ENCODE results near the gene MLX. TPM values are rescaled to one million over a fixed set of nuclear protein-coding genes. Genes with fewer than 3 reads are reported as not detected.
A peak's percentile ranks its signal among the peaks of the same experiment; 100 is the strongest.

The MLX gene
- total and polyA plus RNA-seq, 8 donors = 39.1 to 101 (median 59.5) TPM

DNA sequence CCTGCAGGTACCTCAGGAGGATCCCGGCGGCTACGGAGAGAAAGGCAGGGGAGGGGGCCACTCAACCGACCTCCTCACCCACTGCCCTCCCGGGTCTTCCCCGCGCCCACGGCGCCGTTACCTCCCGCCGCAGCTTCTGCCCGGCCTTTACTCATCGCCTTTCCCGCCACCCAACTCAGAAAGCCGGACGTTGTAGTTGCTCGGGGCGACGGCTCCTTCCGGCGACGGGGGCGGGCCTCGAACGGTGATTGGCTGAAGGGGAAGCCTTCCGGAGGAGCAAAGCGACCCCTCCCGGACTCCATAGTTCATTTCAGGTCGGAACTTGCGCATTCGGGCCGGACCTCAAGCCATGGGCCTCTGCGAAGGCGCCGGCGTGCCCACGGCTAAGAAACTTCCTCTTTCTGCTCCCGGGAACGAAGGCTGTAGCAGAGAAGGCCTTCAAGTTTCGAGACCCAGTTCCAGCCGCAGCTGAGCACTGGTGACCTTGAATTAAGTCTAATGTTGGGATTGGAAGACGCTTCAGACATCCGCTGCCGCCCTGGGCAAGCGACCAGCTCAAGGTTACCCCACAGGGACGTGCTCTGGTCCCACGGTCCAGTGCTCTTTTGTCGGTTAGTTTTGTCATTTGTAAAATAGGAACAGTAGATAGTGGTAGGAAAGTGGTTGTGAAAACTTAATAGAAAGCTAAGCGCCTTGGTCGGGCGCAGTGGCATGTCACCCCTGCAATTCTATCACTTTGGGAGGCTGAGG lies 10.8 kb downstream of the MLX start, which contains the start of gene PSMC3IP:
Gene PSMC3IP (minus strand): TSS at position 198 of the 750 bp plus-strand sequence. CDS start 43 bp downstream, at position 155.
- 0 to 2% (median 0%) methylated on average over 52 of the region's 52 CpGs for WGBS, 5 donors
- intact Hi-C loops (cut with DNase I; ENCODE audit: low total_unique reads) = no loop called here
- H3K9me3 ChIP-seq = no peaks in the 10 kb centered on the region
- peak within 1 kb of the TSS; percentile 48 to 66 (median 58) for H3K4me3 ChIP-seq
- peak within 1 kb of the TSS; percentile 85 to 93 (median 88) for H3K27ac ChIP-seq
- no peaks in the 10 kb centered on the region for H3K27me3 ChIP-seq
- peak; percentile 96 to 98 for DNase-seq
- H3K36me3 ChIP-seq = peaks cover 35 to 71% (median 60%) of the 10 kb centered on the region in 4 donors
- TF ChIP-seq, protein P1, sequence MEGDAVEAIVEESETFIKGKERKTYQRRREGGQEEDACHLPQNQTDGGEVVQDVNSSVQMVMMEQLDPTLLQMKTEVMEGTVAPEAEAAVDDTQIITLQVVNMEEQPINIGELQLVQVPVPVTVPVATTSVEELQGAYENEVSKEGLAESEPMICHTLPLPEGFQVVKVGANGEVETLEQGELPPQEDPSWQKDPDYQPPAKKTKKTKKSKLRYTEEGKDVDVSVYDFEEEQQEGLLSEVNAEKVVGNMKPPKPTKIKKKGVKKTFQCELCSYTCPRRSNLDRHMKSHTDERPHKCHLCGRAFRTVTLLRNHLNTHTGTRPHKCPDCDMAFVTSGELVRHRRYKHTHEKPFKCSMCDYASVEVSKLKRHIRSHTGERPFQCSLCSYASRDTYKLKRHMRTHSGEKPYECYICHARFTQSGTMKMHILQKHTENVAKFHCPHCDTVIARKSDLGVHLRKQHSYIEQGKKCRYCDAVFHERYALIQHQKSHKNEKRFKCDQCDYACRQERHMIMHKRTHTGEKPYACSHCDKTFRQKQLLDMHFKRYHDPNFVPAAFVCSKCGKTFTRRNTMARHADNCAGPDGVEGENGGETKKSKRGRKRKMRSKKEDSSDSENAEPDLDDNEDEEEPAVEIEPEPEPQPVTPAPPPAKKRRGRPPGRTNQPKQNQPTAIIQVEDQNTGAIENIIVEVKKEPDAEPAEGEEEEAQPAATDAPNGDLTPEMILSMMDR (IDR thresholded peaks at IDR 0.05) = peak in 4 of 7 experiments; percentile 10 to 37 (median 20)
- TF ChIP-seq EP300 (IDR thresholded peaks at IDR 0.05) (no peak), POLR2A (IDR thresholded peaks at IDR 0.05) (peak in 1 of 4 donors; percentile 31), POLR2AphosphoS5 (IDR thresholded peaks at IDR 0.05) (peak; percentile 76 to 94 (median 90))
- H3K4me1 ChIP-seq = peaks cover 16 to 62% (median 31%) of the 10 kb centered on the region in 4 donors

DNA sequence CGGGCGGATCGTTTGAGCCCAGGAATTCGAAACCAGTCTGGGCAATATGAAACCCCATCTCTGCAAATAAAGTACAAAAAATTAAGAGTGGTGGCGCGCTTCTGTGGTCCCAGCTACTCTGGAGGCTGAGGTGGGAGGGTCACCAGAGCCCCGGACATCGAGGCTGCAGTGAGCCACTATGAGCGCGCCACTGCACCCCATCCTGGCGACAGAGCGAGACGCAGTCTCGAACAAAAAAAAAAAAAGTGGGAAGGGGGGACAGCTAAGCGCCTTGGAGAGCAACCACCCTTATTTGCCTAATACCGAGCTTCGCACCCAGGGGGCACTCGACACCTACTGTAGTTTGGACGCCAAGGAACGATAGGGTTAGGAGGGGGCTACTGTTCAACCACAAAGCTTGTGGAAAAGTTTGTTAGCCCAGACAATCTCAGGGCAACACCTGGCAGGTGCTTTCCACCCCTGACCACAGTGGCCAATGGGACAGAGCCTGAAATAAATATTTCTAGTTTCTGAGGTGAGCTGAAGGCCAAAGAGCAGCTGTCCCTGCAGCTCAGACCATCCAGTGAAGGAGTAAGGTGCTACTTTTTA lies 11.5 kb downstream of the MLX start:
- DNase-seq = peak; percentile 79 to 92
- Histone ChIP-seq H3K27ac (peak overlapping the region; percentile 85 to 93 (median 88)), H3K27me3 (no peaks in the 10 kb centered on the region), H3K4me3 (peak overlapping the region; percentile 48 to 66 (median 58)), H3K36me3 (peaks cover 35 to 71% (median 60%) of the 10 kb centered on the region in 4 donors), H3K4me1 (peaks cover 14 to 55% (median 28%) of the 10 kb centered on the region in 4 donors), H3K9me3 (no peaks in the 10 kb centered on the region)
- WGBS, 5 donors = 0 to 1% (median 0%) methylated on average over 20 of the region's 20 CpGs
- intact Hi-C loops (cut with DNase I; ENCODE audit: low total_unique reads) = no loop called here
- TF ChIP-seq POLR2AphosphoS5 (IDR thresholded peaks at IDR 0.05) (peak in 1 of 3 donors; percentile 36), EP300 (IDR thresholded peaks at IDR 0.05) (no peak)
- TF ChIP-seq, protein P1 (IDR thresholded peaks at IDR 0.05) = peak in 5 of 7 experiments; percentile 59 to 80 (median 69)

DNA sequence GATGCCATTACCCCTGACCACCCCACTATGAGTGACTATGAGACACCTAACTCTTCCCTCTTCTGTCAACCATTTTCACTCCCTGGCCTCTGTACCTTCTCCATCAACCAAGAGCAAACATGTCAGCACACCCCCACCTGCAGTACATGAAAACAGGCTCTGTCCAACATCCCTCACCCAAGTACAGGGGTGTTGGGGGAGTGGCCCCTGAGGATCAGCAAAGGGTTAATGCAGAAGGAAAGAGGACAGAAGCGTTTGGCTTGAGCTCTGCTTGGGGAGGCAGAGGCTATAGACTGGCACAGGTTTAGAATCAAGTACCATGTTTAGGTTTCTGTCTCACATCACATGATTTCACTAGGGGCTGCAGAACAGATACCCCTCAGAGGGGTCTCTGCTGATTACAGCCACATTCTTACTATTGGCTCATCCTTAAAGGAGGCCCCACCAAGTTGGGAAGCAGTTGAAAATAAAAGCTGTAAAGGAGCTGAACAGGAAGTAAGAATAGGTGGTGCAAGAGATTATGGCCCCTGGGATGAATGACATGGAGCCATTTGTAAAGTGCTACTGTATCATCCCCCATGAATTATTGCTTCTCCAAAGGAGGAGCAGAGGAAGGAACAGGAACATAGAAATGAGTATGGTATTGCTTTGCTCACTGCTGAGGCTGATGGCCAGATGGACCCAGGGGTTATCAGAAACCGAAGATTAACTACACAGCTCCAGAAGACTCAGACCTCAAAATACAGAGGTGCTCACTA lies 13.1 kb downstream of the MLX start:
- no peaks in the 10 kb centered on the region for H3K9me3 ChIP-seq
- no peak overlapping the region for H3K4me3 ChIP-seq
- H3K27ac ChIP-seq = peak overlapping the region in 2 of 5 donors; percentile 4 to 92
- TF ChIP-seq EP300 (IDR thresholded peaks at IDR 0.05) = no peak
- no peak for TF ChIP-seq POLR2AphosphoS5 (IDR thresholded peaks at IDR 0.05)
- TF ChIP-seq POLR2A (IDR thresholded peaks at IDR 0.05) = no peak
- TF ChIP-seq, protein P1 (IDR thresholded peaks at IDR 0.05) = no peak
- DNase-seq = no peak
- H3K27me3 ChIP-seq = no peaks in the 10 kb centered on the region
- intact Hi-C loops (cut with DNase I; ENCODE audit: low total_unique reads) = loop anchor here (10.0 kb wide), 1 partner anchor 105 kb away; the partner anchor contains the start of genes CCR10 and CNTNAP1
- H3K36me3 ChIP-seq = peaks cover 40 to 71% (median 61%) of the 10 kb centered on the region in 4 donors
- H3K4me1 ChIP-seq = peaks cover 17 to 45% (median 40%) of the 10 kb centered on the region in 4 donors
- 17 to 47% (median 36%) methylated on average over 2 of the region's 2 CpGs for WGBS, 5 donors
